ENCODE results near the gene BPIFB1.

BPIFB1 gene

GRCh38 chr20:33316958-33317357, 33.9 kb downstream of the BPIFB1 start:
- Histone ChIP-seq H3K4me3 (replicated peaks; ENCODE audit: insufficient read depth, low read length) (no peak overlapping the region), H3K27ac (replicated peaks) (no peak overlapping the region), H3K27me3 (ENCODE audit: insufficient read depth, poor library complexity, severe bottlenecking) (no peaks in the 10 kb centered on the region)
- no peak for DNase-seq (ENCODE audit: low read depth in 1 of 2, low spot score in 1 of 2)
- no peak for TF ChIP-seq POLR2AphosphoS5 (IDR thresholded peaks at IDR 0.05; ENCODE audit: low read depth)
- TF ChIP-seq SPI1 (IDR thresholded peaks at IDR 0.05; ENCODE audit: borderline replicate concordance, low read depth), result no peak
- no peak for TF ChIP-seq REST (IDR thresholded peaks at IDR 0.05; ENCODE audit: insufficient replicate concordance, low read depth)
- TF ChIP-seq GABPA (IDR thresholded peaks at IDR 0.05; ENCODE audit: low read depth), result no peak
- TF ChIP-seq CTCF (IDR thresholded peaks at IDR 0.05; ENCODE audit: insufficient read depth, low read length), result no peak

GRCh38 chr20:33317424-33318095, 34.5 kb downstream of the BPIFB1 start:
- Histone ChIP-seq H3K27me3 (ENCODE audit: insufficient read depth, poor library complexity, severe bottlenecking) (no peaks in the 10 kb centered on the region), H3K27ac (replicated peaks) (no peak overlapping the region), H3K4me3 (replicated peaks; ENCODE audit: insufficient read depth, low read length) (no peak overlapping the region)
- no peak for TF ChIP-seq GABPA (IDR thresholded peaks at IDR 0.05; ENCODE audit: low read depth)
- no peak for TF ChIP-seq CTCF (IDR thresholded peaks at IDR 0.05; ENCODE audit: insufficient read depth, low read length)
- TF ChIP-seq SPI1 (IDR thresholded peaks at IDR 0.05; ENCODE audit: borderline replicate concordance, low read depth), result no peak
- no peak for TF ChIP-seq REST (IDR thresholded peaks at IDR 0.05; ENCODE audit: insufficient replicate concordance, low read depth)
- TF ChIP-seq POLR2AphosphoS5 (IDR thresholded peaks at IDR 0.05; ENCODE audit: low read depth), result no peak
- no peak for DNase-seq (ENCODE audit: low read depth in 1 of 2, low spot score in 1 of 2)

GRCh38 chr20:33318096-33318429, 35.0 kb downstream of the BPIFB1 start:
- Histone ChIP-seq H3K27me3 (ENCODE audit: insufficient read depth, poor library complexity, severe bottlenecking) (no peaks in the 10 kb centered on the region), H3K4me3 (replicated peaks; ENCODE audit: insufficient read depth, low read length) (no peak overlapping the region), H3K27ac (replicated peaks) (no peak overlapping the region)
- DNase-seq (ENCODE audit: low read depth in 1 of 2, low spot score in 1 of 2), result no peak
- no peak for TF ChIP-seq REST (IDR thresholded peaks at IDR 0.05; ENCODE audit: insufficient replicate concordance, low read depth)
- TF ChIP-seq SPI1 (IDR thresholded peaks at IDR 0.05; ENCODE audit: borderline replicate concordance, low read depth), result no peak
- TF ChIP-seq GABPA (IDR thresholded peaks at IDR 0.05; ENCODE audit: low read depth), result no peak
- TF ChIP-seq CTCF (IDR thresholded peaks at IDR 0.05; ENCODE audit: insufficient read depth, low read length), result no peak
- TF ChIP-seq POLR2AphosphoS5 (IDR thresholded peaks at IDR 0.05; ENCODE audit: low read depth), result no peak

Data from HL-60 (cell line).